Glutamatergic neuron (in vitro differentiated cells): Measurements from ENCODE around the gene TPST2. TPM values are rescaled to one million over a fixed set of nuclear protein-coding genes. Genes with fewer than 3 reads are reported as not detected.
A peak's percentile ranks its signal among the peaks of the same experiment; 100 is the strongest.

ENCODE experiments used
- DNase-seq: peaks from one replicate; pipeline ENCODE4 v3.0.0; 2022
- H3K27ac Mint-ChIP-seq: one replicate; pipeline ENCODE4 v1.8.0; 2020; ENCODE audit warnings: mild to moderate bottlenecking, mixed read lengths, inconsistent platforms; ENCODE audit not compliant: unreplicated experiment
- H3K27me3 Mint-ChIP-seq: one replicate; pipeline ENCODE4 v1.8.0; 2020; ENCODE audit warnings: mild to moderate bottlenecking, moderate library complexity, mixed read lengths, inconsistent platforms; ENCODE audit not compliant: unreplicated experiment
- H3K36me3 Mint-ChIP-seq: one replicate; pipeline ENCODE4 v1.8.0; 2020; ENCODE audit warnings: mild to moderate bottlenecking, mixed read lengths, inconsistent platforms; ENCODE audit not compliant: unreplicated experiment
- H3K4me1 Mint-ChIP-seq: one replicate; pipeline ENCODE4 v1.8.0; 2020; ENCODE audit warnings: mild to moderate bottlenecking, low read depth, mixed read lengths, inconsistent platforms; ENCODE audit not compliant: unreplicated experiment
- H3K4me3 Mint-ChIP-seq: one replicate; pipeline ENCODE4 v1.8.0; 2020; ENCODE audit warnings: mild to moderate bottlenecking, mixed read lengths, inconsistent platforms; ENCODE audit not compliant: unreplicated experiment
- H3K9me3 Mint-ChIP-seq: one replicate; pipeline ENCODE4 v1.8.0; 2020; ENCODE audit warnings: mild to moderate bottlenecking, moderate library complexity, mixed read lengths, inconsistent platforms; ENCODE audit not compliant: unreplicated experiment
- CTCF ChIP-seq: fragments of 200-600 bp; sonication (generic); IDR thresholded peaks from one replicate; pipeline ENCODE4 v1.5.0; 2021; ENCODE audit not compliant: partially characterized antibody, unreplicated experiment
- total RNA-seq: library from RNA; stranded (reverse); fragmentation: NEBNext Ultra II Directional; extraction: Animal tissue kit (Norgen Biotek cat#: 25700); gene quantifications from one replicate; pipeline ENCODE4 v1.2.1, GENCODE V29; 2021; ENCODE audit not compliant: unreplicated experiment

Gene TPST2
- total RNA-seq, 1 donor from 2014 or later: 10.6 TPM

GRCh38 chr22:26503758-26504157, 86.2 kb downstream of the TPST2 start:
- Mint-ChIP-seq H3K4me3 (no peak overlapping the region), H3K27me3 (peaks cover 6% of the 10 kb centered on the region), H3K36me3 (no peaks in the 10 kb centered on the region), H3K27ac (peak overlapping the region; percentile 46), H3K4me1 (peaks cover 7% of the 10 kb centered on the region), H3K9me3 (no peaks in the 10 kb centered on the region)
- TF ChIP-seq CTCF: no peak
- no peak for DNase-seq

GRCh38 chr22:26502688-26503561, 87.0 kb downstream of the TPST2 start:
- Mint-ChIP-seq H3K36me3 (no peaks in the 10 kb centered on the region), H3K9me3 (no peaks in the 10 kb centered on the region), H3K4me3 (no peak overlapping the region), H3K27ac (peak overlapping the region; percentile 87), H3K27me3 (peaks cover 6% of the 10 kb centered on the region), H3K4me1 (peaks cover 7% of the 10 kb centered on the region)
- TF ChIP-seq CTCF: no peak
- peak; percentile 63 for DNase-seq

- Mint-ChIP-seq H3K36me3 (no peaks in the 10 kb centered on the region), H3K27me3 (peaks cover 6% of the 10 kb centered on the region), H3K4me1 (peaks cover 7% of the 10 kb centered on the region), H3K4me3 (no peak overlapping the region), H3K27ac (peak overlapping the region; percentile 55), H3K9me3 (no peaks in the 10 kb centered on the region)
- TF ChIP-seq CTCF: no peak
- DNase-seq: no peak
Measured at GRCh38 chr22:26501996-26502395, 87.9 kb downstream of the TPST2 start.

DNA sequence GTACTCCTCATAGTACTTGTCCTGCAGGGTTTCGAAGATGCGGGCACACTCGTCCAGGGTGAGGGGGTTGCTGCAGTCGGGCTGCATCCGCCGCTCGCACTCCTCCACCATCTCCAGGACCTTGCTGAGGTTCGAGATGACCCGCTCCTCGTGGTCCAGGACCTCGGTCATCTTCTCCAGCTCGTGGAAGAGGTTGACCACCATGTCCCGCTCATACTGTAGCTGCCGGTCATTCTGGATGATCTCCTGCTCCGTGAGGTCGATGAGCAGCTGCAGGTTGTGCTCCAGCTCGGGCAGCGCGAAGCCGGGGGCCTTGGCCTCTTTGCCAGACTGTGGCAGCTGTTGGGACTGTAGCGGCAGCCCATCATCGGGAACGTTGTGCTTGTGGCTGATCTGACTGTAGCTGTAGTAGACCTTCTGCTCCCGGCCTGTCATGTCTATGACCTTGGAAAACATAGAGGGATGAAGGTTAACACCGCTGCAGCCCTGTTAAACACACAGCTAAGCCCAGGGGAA, 90.7 kb downstream of the TPST2 start:
- Mint-ChIP-seq H3K27ac (no peak overlapping the region), H3K4me3 (no peak overlapping the region), H3K4me1 (peaks cover 7% of the 10 kb centered on the region), H3K27me3 (peaks cover 6% of the 10 kb centered on the region), H3K36me3 (no peaks in the 10 kb centered on the region), H3K9me3 (no peaks in the 10 kb centered on the region)
- TF ChIP-seq CTCF: no peak
- DNase-seq: no peak

- no peak overlapping the region for H3K4me3 Mint-ChIP-seq
- no peak overlapping the region for H3K27ac Mint-ChIP-seq
- DNase-seq: no peak
- H3K36me3 Mint-ChIP-seq: no peaks in the 10 kb centered on the region
- H3K9me3 Mint-ChIP-seq: no peaks in the 10 kb centered on the region
- no peaks in the 10 kb centered on the region for H3K4me1 Mint-ChIP-seq
- TF ChIP-seq CTCF: no peak
- peaks cover 1% of the 10 kb centered on the region for H3K27me3 Mint-ChIP-seq
Measured at GRCh38 chr22:26496456-26496855, 93.5 kb downstream of the TPST2 start.
